ENCODE results near the gene HNF1A.

DNA sequence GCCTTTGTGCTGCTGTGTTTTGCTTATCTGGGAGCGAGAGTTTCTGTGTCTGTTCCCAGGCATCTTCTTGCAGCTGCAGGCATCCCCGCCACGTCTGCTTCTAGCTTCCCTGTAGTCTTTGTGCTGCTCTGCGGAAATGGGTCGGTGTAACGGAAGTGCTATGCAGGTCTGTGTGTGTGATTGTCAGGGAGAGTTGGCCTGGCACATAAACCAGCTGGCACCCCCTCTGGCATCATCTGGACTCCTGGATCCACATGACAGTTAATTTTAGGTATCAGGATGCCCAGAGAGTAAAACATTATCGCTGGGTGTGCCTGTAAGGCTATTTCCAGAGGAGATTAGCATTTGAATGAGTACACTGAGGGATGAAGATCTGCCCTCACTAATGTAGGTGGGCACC lies 70.1 kb downstream of the HNF1A start:
- TF ChIP-seq POLR2A (IDR thresholded peaks at IDR 0.05; ENCODE audit: low read depth, low read length) (no peak), TAF1 (IDR thresholded peaks at IDR 0.05; ENCODE audit: borderline replicate concordance, low read depth, low read length) (no peak), POLR2AphosphoS5 (IDR thresholded peaks at IDR 0.05; ENCODE audit: low read depth, low read length) (no peak)
